Stimulated activated CD4-positive, alpha-beta T cell treated with anti-CD3 and anti-CD28 coated beads, Interleukin-4, amount 100 ng/mL, for 1 hour (primary cell): ENCODE results near the gene FAM204A.

Experiments
- DNase-seq: peaks from one replicate; pipeline ENCODE4 v3.0.0-alpha.2; 2020

Gene FAM204A

DNA sequence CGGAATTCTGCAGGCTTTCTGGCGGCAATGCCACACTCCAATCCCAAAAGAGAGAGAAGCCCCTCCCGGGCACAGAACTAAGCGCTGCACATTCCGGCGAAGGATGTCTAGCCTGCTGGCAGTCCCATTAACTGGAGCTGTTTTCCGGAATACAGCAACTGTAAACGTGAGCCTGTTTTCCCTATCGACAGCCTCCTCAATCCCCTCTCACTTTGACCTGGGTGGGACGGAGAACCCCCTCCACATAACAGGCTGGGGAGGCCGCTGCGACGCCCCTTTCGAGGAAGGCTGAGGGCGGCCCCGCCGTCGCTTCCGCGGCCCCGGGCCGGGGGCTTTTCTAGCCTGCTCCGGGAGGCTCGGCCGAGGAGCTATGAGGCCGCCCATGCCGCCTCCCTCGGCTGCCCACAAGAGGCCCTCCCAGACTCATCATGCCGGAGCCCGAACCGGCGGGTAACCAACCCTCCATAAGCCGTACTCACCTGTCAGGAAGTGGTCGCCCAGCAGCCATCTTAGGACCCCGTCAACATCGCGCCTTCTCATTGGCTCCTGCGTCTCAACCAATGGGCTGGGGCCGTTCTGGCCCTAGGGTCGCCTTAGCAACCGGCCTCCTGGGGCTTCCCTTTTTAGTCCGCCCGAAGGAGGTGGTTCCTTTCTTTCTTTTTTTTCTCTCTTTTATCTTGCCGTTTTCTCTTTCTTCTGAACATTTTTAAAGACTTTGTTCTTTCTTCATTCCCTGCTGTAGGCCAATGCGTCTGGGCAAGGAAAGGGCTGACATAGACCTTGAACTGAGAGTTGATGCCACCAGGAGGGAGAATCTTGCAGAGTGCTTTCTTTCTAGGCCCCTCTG lies at the start of gene FAM204A:
TSS of gene FAM204A (minus strand) at position 534 of the 847 bp plus-strand sequence. CDS start 5,909 bp downstream, outside the sequence.
- peak; percentile 93 for DNase-seq

DNA sequence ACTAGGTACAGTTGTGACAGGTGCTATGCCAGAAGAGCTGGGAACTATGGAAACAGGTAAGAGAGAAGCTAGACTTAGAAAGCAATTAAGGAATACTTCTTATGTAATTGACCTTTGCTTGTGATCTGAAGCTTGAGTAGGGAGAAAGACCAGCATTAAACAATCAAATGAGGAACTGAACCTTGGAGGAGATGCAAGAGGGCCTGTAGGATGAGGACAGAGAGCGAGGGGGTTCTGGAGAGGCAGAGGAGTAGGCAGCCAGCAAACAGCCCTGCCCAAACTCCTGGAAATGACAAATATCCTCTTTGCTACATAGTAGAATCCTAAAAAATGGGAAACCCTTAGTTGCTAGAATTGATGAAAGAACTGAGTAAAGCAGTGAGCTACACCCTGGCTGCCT lies 41.6 kb upstream of the FAM204A start:
- DNase-seq = no peak

DNA sequence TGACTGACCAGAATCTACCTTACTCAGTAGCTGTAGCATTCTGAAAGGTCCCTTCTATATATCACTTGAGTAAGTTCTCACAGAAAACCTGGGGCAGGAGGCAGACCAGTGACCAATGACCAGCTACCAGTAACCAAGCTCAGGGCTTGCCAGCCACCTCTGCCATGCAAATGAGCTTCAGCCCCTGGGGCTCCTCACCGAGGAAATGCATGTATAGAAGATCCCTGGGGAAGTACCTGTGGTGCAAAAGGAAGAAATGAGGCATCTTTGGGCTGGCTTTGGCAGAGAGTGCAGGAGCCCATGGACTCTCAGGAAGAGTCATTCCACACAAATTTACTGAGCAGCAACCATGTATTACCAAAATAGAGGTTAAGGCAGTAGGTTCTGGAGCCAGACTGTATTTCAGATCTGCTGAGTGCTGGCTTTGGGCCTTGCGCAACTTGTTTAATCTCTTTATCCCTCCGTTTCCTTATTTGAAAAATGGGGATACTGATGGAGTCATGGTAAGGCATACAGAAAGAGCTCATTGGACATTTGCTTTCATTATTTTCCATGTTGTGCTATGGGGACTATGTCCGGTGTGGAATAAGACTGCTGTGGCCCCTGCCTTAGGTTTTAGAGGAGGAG lies 41.1 kb upstream of the FAM204A start:
- DNase-seq = no peak

DNA sequence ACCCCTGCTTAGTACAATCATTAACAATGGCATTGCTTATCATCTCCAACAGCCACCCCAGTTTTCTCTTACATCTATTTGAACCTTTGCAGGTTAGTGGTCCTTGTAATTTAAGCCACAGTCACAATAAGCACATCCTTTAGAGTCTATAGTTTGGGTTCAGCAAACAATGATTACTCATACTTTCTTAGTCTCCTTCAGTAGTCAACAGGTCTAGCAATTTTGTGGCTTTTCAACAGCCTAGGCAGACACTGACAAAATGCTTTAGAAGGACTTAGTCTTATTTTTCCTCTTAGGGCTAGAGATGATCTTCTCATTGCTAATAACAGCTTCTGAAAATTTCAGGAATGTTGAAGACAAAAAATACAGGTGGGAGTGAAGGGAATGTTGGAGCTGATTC lies 32.3 kb upstream of the FAM204A start:
- no peak for DNase-seq

- no peak for DNase-seq
Measured at GRCh38 chr10:118373786-118374185, 31.7 kb upstream of the FAM204A start.

GRCh38 chr10:118370499-118370898 lies 28.4 kb upstream of the FAM204A start:
- no peak for DNase-seq

DNA sequence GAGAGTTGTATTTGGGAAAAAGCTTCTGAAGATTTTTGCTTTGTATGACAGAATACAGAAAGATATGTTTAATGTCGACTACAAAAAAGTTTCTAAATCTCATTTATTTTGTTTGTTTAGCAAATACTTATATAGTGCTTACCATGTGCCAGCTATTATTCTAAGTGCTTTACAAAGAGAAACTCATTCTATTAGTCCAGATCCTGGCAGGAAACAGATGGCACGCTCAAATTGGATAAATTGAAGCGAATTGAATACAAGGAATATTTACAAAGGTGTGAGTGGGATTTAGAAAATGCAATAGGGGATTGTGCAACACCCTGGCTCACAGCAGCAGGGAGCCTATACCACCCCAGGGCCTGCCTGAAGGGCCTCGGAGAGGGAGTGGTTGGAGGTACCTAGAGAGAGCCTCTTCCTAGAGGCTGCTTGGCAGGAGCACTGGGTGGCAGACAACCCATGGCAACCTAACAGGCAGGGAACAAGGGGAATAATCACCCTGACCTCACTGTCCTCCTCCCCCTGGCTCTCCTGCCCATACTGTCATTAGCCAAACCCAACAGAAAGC lies 27.6 kb upstream of the FAM204A start:
- DNase-seq = no peak

GRCh38 chr10:118365702-118366101 lies 23.6 kb upstream of the FAM204A start:
- no peak for DNase-seq

DNA sequence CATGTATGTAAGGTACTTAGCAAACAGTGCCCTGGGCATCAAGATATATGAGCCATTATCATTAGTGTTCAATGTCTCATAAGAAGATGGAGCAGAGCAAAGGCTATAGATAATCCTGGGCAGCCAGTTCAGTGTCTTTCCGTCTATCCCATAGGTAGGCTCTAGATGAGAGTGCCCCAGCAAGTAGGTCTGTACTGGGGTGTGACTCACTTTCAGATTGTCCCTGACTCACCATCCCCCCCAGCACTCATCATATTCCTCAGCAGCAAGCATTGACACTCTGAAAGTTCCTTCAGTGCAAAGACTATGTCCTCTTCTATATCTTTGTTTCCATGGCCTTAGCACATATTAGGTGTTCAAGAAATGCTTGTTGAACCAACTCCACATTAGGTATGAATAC lies 20.0 kb upstream of the FAM204A start:
- DNase-seq = no peak

DNA sequence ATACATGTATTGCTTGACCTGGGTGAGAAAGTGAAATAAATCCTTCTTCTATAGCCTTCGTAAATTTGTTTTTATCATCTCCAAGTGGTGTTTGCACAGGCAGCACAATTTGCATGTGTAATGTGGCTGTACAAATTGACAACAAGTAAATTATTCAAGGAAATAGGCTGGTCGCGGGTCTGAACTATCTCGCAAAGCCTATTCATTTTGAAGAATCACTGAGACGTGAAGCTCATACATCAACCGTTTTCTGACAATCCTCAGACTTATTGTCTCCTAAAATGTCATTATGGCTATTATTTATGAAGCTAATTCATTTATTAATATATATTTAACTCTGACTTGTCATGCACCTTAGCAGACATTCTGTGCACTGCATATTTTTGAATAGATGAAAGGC lies 16.2 kb upstream of the FAM204A start:
- no peak for DNase-seq

DNA sequence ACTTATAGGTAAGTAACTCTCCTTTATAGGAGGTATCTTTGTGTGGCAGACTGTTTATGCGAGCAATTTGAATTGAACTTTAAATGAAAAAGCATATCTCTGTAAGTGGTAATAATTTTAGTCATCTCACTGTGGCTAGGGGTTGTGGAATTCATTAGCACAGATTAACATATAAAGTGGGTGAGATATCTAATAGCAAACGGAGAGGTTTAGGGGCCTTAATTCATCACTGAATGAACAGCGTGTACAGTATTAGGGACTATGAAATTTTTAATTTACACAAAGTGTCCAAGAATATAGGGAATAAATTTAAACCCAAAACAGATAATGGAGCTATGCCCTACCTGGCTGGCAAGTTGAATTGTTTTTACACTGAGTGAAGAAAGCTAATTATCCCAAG lies 15.7 kb upstream of the FAM204A start:
- no peak for DNase-seq

- no peak for DNase-seq
Measured at GRCh38 chr10:118356628-118357027, 14.5 kb upstream of the FAM204A start.

GRCh38 chr10:118355234-118355633 lies 13.1 kb upstream of the FAM204A start:
- DNase-seq = no peak

DNA sequence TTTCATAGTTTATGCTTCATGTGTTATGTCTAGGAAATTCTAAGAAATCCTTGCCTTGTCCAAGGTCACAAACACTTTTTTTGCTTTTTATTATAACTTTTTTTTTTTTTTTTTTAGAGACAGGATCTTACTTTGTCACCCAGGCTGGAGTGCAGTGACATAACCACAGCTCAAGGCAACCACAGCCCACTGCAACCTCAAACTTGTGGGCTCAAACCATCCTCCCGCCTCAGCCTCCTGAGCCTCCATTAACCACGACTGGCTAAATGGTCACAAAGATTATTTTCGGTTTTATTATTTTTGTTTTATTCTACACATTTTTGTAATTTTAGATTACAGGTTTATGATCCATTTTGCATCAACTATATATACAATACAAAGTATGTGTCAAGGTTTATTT lies 7.1 kb upstream of the FAM204A start:
- no peak for DNase-seq

GRCh38 chr10:118343549-118343948 lies 1.4 kb upstream of the FAM204A start:
- DNase-seq = no peak

- no peak for DNase-seq
Measured at GRCh38 chr10:118343115-118343514, 991 bp upstream of the FAM204A start.

DNA sequence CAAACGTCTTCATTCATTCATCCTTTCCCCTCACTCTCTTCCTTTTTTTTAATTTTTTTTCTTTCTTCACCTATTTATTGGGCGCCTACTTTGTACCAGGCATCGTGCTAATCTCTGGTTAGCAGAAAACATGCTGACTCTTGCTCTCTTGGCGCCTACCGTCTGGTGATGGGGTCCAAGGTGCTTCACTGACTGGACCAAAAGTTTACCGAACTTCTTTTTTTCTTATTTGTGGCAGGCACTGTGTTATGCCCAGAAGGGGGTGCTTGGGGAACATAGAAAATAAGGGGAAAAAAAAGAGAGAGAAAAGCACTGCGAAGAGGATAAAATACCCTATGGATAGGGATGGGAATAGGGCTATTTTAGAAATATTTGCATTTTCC lies 505 bp upstream of the FAM204A start:
- DNase-seq = no peak

GRCh38 chr10:118340486-118340885 lies 1.6 kb downstream of the FAM204A start:
- no peak for DNase-seq

- DNase-seq = no peak
Measured at GRCh38 chr10:118339111-118339510, 3.0 kb downstream of the FAM204A start.

GRCh38 chr10:118337356-118337755 lies 4.8 kb downstream of the FAM204A start:
- no peak for DNase-seq

DNA sequence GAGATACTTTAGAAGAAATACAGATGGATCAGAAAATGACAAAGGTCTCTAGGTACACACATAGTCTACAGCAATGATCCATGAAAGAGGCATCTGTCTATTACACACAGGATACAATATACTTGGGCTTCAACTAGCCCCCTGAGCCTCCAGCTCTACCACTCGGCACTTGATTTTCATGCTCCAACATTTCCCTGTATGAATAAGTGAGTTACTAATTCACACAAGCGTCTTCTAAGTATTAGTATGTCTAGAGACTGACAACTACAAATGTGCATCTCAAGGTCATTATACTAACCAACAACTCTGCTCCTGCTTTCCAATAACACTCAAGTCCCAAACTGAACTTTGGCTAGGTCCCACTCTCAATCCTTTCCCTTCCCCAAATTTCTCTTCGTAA lies 8.3 kb downstream of the FAM204A start:
- DNase-seq = no peak

DNA sequence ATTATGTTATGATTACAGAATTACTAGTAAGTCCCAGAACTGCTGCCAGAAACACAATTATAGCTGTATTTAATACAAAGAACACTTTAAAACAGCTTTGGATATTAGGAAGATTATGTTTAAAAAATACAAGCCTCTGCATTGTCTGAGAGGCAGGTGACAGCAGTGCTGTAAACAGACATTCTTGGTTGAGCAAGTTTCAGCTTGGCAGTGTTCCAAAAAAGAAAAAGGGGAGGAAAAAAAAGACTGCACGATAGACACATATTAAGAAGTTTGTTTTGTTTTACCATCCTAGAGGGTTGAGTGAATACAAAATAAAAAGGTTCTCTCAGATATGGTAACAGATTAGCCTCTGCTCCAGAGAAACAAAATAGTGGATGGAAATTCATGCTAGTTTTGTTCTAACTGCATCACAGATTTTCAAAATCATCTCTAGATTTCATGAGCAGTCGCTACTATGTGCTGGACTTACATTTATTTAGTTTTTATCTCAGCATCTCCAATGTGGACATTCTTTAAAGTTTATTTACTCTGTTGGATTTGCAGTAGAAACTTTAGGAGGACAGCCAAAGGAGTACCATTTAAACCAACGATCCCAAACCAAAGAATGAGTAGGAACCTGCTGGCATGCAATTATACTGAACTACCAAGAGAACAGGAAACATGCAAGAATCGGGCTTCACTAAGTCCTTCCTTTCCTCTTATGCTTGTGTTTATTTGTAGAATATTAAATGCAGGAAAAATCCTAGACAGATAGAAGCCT lies 9.0 kb downstream of the FAM204A start:
- no peak for DNase-seq

GRCh38 chr10:118332236-118332635 lies 9.9 kb downstream of the FAM204A start:
- no peak for DNase-seq
